Right lobe of liver (tissue), 6 donors: Measurements from ENCODE around the gene FAM180B. TPM values are rescaled to one million over a fixed set of nuclear protein-coding genes. Genes with fewer than 3 reads are reported as not detected.
A peak's percentile ranks its signal among the peaks of the same experiment; 100 is the strongest.
"Not testable (repeated sequence)": the region's sequence is repeated elsewhere in the genome, so short reads cannot be mapped to it uniquely, and the experiment has no call there.

Experiments used
- ATAC-seq, 4 donors: fragments of 200-7000 bp; cut with Tn5 transposase; one replicate each; pipeline ENCODE4 v1.9.1; 2020; ENCODE audit warnings: mild to moderate bottlenecking in 4 of 4, moderate library complexity in 4 of 4
- DNase-seq, 3 donors: peaks; one replicate each; pipeline ENCODE4 v3.0.0-alpha.2; 2020
- H3K27ac ChIP-seq, 3 donors: fragments of 200-600 bp; one replicate each; pipeline ENCODE4 v1.8.0; 2022
- H3K27me3 ChIP-seq, 2 donors: fragments of 200-600 bp; one replicate each; pipeline ENCODE4 v1.8.0; 2022
- H3K36me3 ChIP-seq, 4 donors: fragments of 200-600 bp; sonication (generic) in 1 of 4; one replicate each; pipeline versions ENCODE4 v1.5.1 to v1.8.0; 2017 to 2022; ENCODE audit warnings: control low read depth in 1 of 4
- H3K4me1 ChIP-seq, 4 donors: fragments of 200-600 bp; sonication (generic) in 1 of 4; one replicate each; pipeline versions ENCODE4 v1.5.1 to v1.8.0; 2017 to 2022; ENCODE audit warnings: control low read depth in 1 of 4
- H3K4me3 ChIP-seq, 3 donors: fragments of 200-600 bp; one replicate each; pipeline ENCODE4 v1.8.0; 2022
- H3K9me3 ChIP-seq, 4 donors: fragments of 200-600 bp; sonication (generic) in 1 of 4; one replicate each; pipeline versions ENCODE4 v1.5.1 to v1.8.0; 2017 to 2022; ENCODE audit warnings: control low read depth in 1 of 4
- CTCF ChIP-seq, 4 donors: fragments of 200-600 bp in 3 of 4; fragments of 450-650 bp in 1 of 4; IDR thresholded peaks; one replicate each; pipeline versions ENCODE4 v1.5.1 to v1.8.0; 2016 to 2022; ENCODE audit warnings: antibody characterized with exemption in 4 of 4, mild to moderate bottlenecking in 2 of 4
- POLR2A ChIP-seq: fragments of 450-650 bp; IDR thresholded peaks from one replicate; pipeline ENCODE4 v1.6.1; 2017; ENCODE audit warnings: antibody characterized with exemption, mild to moderate bottlenecking
- WGBS: methylation state at CpG from one replicate; pipeline ENCODE4 v1.1.6; 2018; ENCODE audit warnings: low coverage, low lambda C conversion rate; ENCODE audit not compliant: insufficient coverage; ENCODE audit errors: missing lambda C conversion rate; 5-methylcytosine and 5-hydroxymethylcytosine counted together
- intact Hi-C, 2 donors: fragments of 100-400 bp; cut with DNase I; formaldehyde crosslinking; loops; one replicate each; pipeline versions ENCODE4 v1.11.2 to v1.14.1; 2022
- small RNA-seq, 2 experiments: library from RNA; depleted of rRNA; stranded (forward); fragments of <200 nt; gene quantifications; one replicate each; pipeline ENCODE3, GENCODE V24; 2016
- total RNA-seq, 6 experiments: library from RNA; depleted of rRNA in 2 of 6; stranded (reverse); fragments of >200 nt in 2 of 6; fragmentation: NEBNext Ultra II Directional in 3 of 6; extraction: Animal tissue kit (Norgen Biotek cat#: 25700) in 3 of 6; gene quantifications; one replicate each; pipeline versions ENCODE4 v1.1.0 to v1.2.4, GENCODE V29; 2016 to 2023
- donor health status: DM: no; HTN: yes; CAD: no.
- donor health status: DM: no; HTN: no; CAD: no.
- donor health status: DM: no; HTN: no; CAD: no.
- donor health status: DM: no; HTN: yes; CAD: no.
- donor health status: DM: no; HTN: yes; CAD: no.

Gene FAM180B
- total RNA-seq, 6 experiments from 2014 or later = not detected

GRCh38 chr11:47628026-47628425 is 41.5 kb downstream of the FAM180B start:
- 91% methylated on average over 4 of the region's 4 CpGs for WGBS
- ATAC-seq (no peak), DNase-seq (no peak)
- Histone ChIP-seq H3K36me3 (peaks cover 4 to 90% (median 53%) of the 10 kb centered on the region in 4 donors), H3K27ac (no peak overlapping the region), H3K4me1 (no peaks in the 10 kb centered on the region), H3K27me3 (no peaks in the 10 kb centered on the region), H3K9me3 (no peaks in the 10 kb centered on the region), H3K4me3 (no peak overlapping the region)
- TF ChIP-seq CTCF (IDR thresholded peaks at IDR 0.05) (no peak), POLR2A (no peak)
- intact Hi-C loops = no loop called here

GRCh38 chr11:47631473-47631872 is 45.0 kb downstream of the FAM180B start:
- ATAC-seq (peak; percentile 44 to 62 (median 54)), DNase-seq (no peak)
- Histone ChIP-seq H3K9me3 (no peaks in the 10 kb centered on the region), H3K4me3 (no peak overlapping the region), H3K27me3 (no peaks in the 10 kb centered on the region), H3K36me3 (peaks cover 3 to 90% (median 54%) of the 10 kb centered on the region in 4 donors), H3K4me1 (no peaks in the 10 kb centered on the region), H3K27ac (peak overlapping the region in 1 of 3 donors; percentile 14)
- TF ChIP-seq POLR2A = no peak
- TF ChIP-seq CTCF (IDR thresholded peaks at IDR 0.05) = no peak
- WGBS = 33% methylated on average over 5 of the region's 5 CpGs
- intact Hi-C loops = loop anchor here in 1 of 2 donors (10.0 kb wide), 1 partner anchor 123 kb away; no protein-coding TSS in a partner anchor

GRCh38 chr11:47636331-47636730 is 49.9 kb downstream of the FAM180B start:
- H3K4me3 ChIP-seq, ATAC-seq, H3K9me3 ChIP-seq, H3K27ac ChIP-seq, H3K27me3 ChIP-seq, DNase-seq: not testable (repeated sequence)
- intact Hi-C loops = loop anchor here in 1 of 2 donors (10.0 kb wide), 1 partner anchor 118 kb away; no protein-coding TSS in a partner anchor
- Histone ChIP-seq H3K4me1 (peaks cover 0 to 14% (median 3%) of the 10 kb centered on the region in 4 donors), H3K36me3 (peaks cover 0 to 76% (median 39%) of the 10 kb centered on the region in 4 donors)
- WGBS = 96% methylated on average over 9 of the region's 11 CpGs

Small RNA genes lying within 50 kb of the gene (small RNA-seq; reads per million reads assigned to genes)
- 0 reads per million in 2 experiments for gene RN7SL652P
- gene RNU5E-10P = 0 reads per million in 2 experiments

Other genes with a start within 250 kb of the FAM180B start
- under 1 TPM in 5 of 6 experiments, not detected in 1; 0.04 to 0.24 (median 0.13) TPM for gene MYBPC3, start 234.0 kb upstream of the FAM180B start, total RNA-seq
- 10 to 100 TPM in 3 of 6 experiments, 1 to 10 TPM in 3; 7.5 to 29.1 (median 10.1) TPM for gene SPI1, start 208.1 kb upstream of the FAM180B start, total RNA-seq
- 10 to 100 TPM in 5 of 6 experiments, 1 to 10 TPM in 1; 9.8 to 21.2 (median 13.1) TPM for gene SLC39A13, start 178.1 kb upstream of the FAM180B start, total RNA-seq
- gene PSMC3, start 160.2 kb upstream of the FAM180B start, total RNA-seq = 10 to 100 TPM; 52.5 to 98.1 (median 63.3) TPM
- gene RAPSN, start 137.5 kb upstream of the FAM180B start, total RNA-seq = under 1 TPM in 3 of 6 experiments, not detected in 3; 0.15 to 0.49 (median 0.25) TPM
- 10 to 100 TPM; 66.3 to 86.5 (median 71.7) TPM for gene CELF1, start 33.5 kb upstream of the FAM180B start, total RNA-seq
- gene PTPMT1, start 21.1 kb upstream of the FAM180B start, total RNA-seq = 100 to 1,000 TPM in 1 of 6 experiments, 10 to 100 TPM in 5; 14.7 to 118 (median 20.5) TPM
- 1 to 10 TPM; 6.5 to 9.2 (median 7.3) TPM for gene KBTBD4, start 7.7 kb upstream of the FAM180B start, total RNA-seq
- 10 to 100 TPM; 53.3 to 64.1 (median 58.2) TPM for gene NDUFS3, start 7.6 kb upstream of the FAM180B start, total RNA-seq
- under 1 TPM in 3 of 6 experiments, not detected in 3; 0.21 to 0.44 (median 0.26) TPM for gene C1QTNF4, start 7.7 kb downstream of the FAM180B start, total RNA-seq
- gene MTCH2, start 55.9 kb downstream of the FAM180B start, total RNA-seq = 100 to 1,000 TPM; 123 to 179 (median 135) TPM
- 1 to 10 TPM in 4 of 6 experiments, under 1 TPM in 2; 0.43 to 5.8 (median 2.1) TPM for gene AGBL2, start 128.7 kb downstream of the FAM180B start, total RNA-seq
- gene FNBP4, start 180.7 kb downstream of the FAM180B start, total RNA-seq = 10 to 100 TPM; 20.2 to 43.3 (median 29.9) TPM